Measurements from ENCODE around the gene LENG8.

LENG8 gene

GRCh38 chr19:54436628-54437252 is 12.3 kb upstream of the LENG8 start (continued):
- TF ChIP-seq ZNF132 (tag by site-specific recombination; IDR thresholded peaks at IDR 0.05; ENCODE audit: borderline replicate concordance) (no peak), HOXC10 (CRISPR knock-in tag; IDR thresholded peaks at IDR 0.05) (no peak), KLF10 (tag by site-specific recombination; IDR thresholded peaks at IDR 0.05) (no peak), BCL11A (tag by site-specific recombination; IDR thresholded peaks at IDR 0.05; ENCODE audit: low read depth) (no peak), SP3 (tag by site-specific recombination; IDR thresholded peaks at IDR 0.05) (no peak), ZNF558 (tag by site-specific recombination; IDR thresholded peaks at IDR 0.05) (no peak), ZBTB21 (tag by site-specific recombination; IDR thresholded peaks at IDR 0.05) (no peak), ZNF660 (tag by site-specific recombination; IDR thresholded peaks at IDR 0.05) (no peak), ZNF521 (tag by site-specific recombination; IDR thresholded peaks at IDR 0.05) (no peak), ZNF654 (tag by site-specific recombination; IDR thresholded peaks at IDR 0.05; ENCODE audit: low read depth) (no peak)

- ChIA-PET POLR2A (interaction anchor here (0.9 to 4.0 kb wide), 3 partner anchors 9 to 14 kb away, joined by 3 to 38 read pairs (median 17); partner anchors contain the start of gene LENG8), CTCF (interaction anchor here (0.6 to 4.8 kb wide), 18 partner anchors 9 to 1272 kb away, joined by 3 to 43 read pairs (median 5); partner anchors contain the start of genes CDC42EP5, LENG8 and TTYH1)
- Histone ChIP-seq H3K4me3 (ENCODE audit: low read depth, low read length) (no peak overlapping the region), H3K27ac (ENCODE audit: extremely low read depth, low read depth, low read length) (no peak overlapping the region), H3K9me3 (ENCODE audit: control insufficient read depth, insufficient read depth, low read depth, low read length) (no peaks in the 10 kb centered on the region), H3K36me3 (ENCODE audit: control insufficient read depth in 2 of 2, insufficient read depth in 1 of 2, low read length in 2 of 2) (peaks cover 15 to 20% of the 10 kb centered on the region in 2 experiments; a peak in 2 of 3 replicates), H3K4me1 (ENCODE audit: control insufficient read depth, insufficient read depth, low read length) (no peaks in the 10 kb centered on the region)
- TF ChIP-seq MZF1 (tag by site-specific recombination; IDR thresholded peaks at IDR 0.05; ENCODE audit: borderline replicate concordance) (no peak), ZNF529 (tag by site-specific recombination; IDR thresholded peaks at IDR 0.05; ENCODE audit: insufficient replicate concordance) (no peak), ATF2 (tag by site-specific recombination; IDR thresholded peaks at IDR 0.05; ENCODE audit: low read depth) (no peak), ZNF350 (tag by site-specific recombination; IDR thresholded peaks at IDR 0.05) (no peak), ZNF747 (tag by site-specific recombination; IDR thresholded peaks at IDR 0.05) (no peak), ZIC2 (tag by site-specific recombination; IDR thresholded peaks at IDR 0.05) (peak; percentile 62), ZNF777 (tag by site-specific recombination; IDR thresholded peaks at IDR 0.05; ENCODE audit: borderline replicate concordance) (no peak), ZSCAN4 (tag by site-specific recombination; IDR thresholded peaks at IDR 0.05) (no peak), ZNF157 (tag by site-specific recombination; IDR thresholded peaks at IDR 0.05) (no peak), ZNF555 (tag by site-specific recombination; conservative IDR thresholded peaks at IDR 0.05) (no peak), ZNF184 (tag by site-specific recombination; IDR thresholded peaks at IDR 0.05) (no peak), ZNF843 (tag by site-specific recombination; IDR thresholded peaks at IDR 0.05) (no peak), SALL2 (tag by site-specific recombination; IDR thresholded peaks at IDR 0.05; ENCODE audit: borderline replicate concordance) (no peak), HOXD13 (CRISPR knock-in tag; IDR thresholded peaks at IDR 0.05; ENCODE audit: borderline replicate concordance) (no peak), ZNF654 (tag by site-specific recombination; IDR thresholded peaks at IDR 0.05; ENCODE audit: low read depth) (peak; percentile 40), SCRT1 (tag by site-specific recombination; IDR thresholded peaks at IDR 0.05; ENCODE audit: borderline replicate concordance) (no peak), PBX3 (CRISPR knock-in tag; IDR thresholded peaks at IDR 0.05) (no peak), ZBTB11 (tag by site-specific recombination; conservative IDR thresholded peaks at IDR 0.05; ENCODE audit: low read depth) (no peak), BCL11A (tag by site-specific recombination; IDR thresholded peaks at IDR 0.05; ENCODE audit: low read depth) (no peak), ZNF223 (tag by site-specific recombination; IDR thresholded peaks at IDR 0.05) (no peak), RBAK (tag by site-specific recombination; IDR thresholded peaks at IDR 0.05) (no peak), ZNF596 (tag by site-specific recombination; IDR thresholded peaks at IDR 0.05) (no peak)
Observed at GRCh38 chr19:54439174-54439851, 9.7 kb upstream of the LENG8 start.

All from HEK293 (cell line).